ENCODE data around the gene GPRIN2.
"Not testable (repeated sequence)": the region's sequence is repeated elsewhere in the genome, so short reads cannot be mapped to it uniquely, and the experiment has no call there.

- TF ChIP-seq, protein P1, sequence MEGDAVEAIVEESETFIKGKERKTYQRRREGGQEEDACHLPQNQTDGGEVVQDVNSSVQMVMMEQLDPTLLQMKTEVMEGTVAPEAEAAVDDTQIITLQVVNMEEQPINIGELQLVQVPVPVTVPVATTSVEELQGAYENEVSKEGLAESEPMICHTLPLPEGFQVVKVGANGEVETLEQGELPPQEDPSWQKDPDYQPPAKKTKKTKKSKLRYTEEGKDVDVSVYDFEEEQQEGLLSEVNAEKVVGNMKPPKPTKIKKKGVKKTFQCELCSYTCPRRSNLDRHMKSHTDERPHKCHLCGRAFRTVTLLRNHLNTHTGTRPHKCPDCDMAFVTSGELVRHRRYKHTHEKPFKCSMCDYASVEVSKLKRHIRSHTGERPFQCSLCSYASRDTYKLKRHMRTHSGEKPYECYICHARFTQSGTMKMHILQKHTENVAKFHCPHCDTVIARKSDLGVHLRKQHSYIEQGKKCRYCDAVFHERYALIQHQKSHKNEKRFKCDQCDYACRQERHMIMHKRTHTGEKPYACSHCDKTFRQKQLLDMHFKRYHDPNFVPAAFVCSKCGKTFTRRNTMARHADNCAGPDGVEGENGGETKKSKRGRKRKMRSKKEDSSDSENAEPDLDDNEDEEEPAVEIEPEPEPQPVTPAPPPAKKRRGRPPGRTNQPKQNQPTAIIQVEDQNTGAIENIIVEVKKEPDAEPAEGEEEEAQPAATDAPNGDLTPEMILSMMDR (IDR thresholded peaks at IDR 0.05), result not testable (repeated sequence)
- TF ChIP-seq POLR2A (IDR thresholded peaks at IDR 0.05), result not testable (repeated sequence)
These were observed 22.9 kb upstream of the GPRIN2 start for GRCh38 chr10:46579378-46579777.
